ENCODE data around the gene DAB1.

The DAB1 gene

DNA sequence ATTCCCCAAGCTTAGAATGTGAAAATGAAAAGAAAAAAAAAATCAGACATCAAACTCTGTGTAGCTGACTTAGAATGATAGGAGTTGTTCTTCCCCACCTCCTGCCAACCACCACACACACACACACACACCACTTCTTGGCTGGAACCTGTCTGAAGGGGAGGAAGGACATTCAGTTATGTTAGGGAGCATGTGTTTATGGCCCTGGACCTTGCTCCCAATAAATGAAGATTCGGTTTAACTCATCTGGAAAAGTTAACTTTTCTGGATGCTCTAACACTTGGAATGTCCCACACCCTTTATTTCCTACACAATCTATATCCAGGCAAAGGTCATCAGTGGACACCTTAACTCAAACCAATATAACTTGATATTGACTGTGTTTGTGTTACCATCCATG lies 112.4 kb downstream of the DAB1 start:
- no peak for DNase-seq

DNA sequence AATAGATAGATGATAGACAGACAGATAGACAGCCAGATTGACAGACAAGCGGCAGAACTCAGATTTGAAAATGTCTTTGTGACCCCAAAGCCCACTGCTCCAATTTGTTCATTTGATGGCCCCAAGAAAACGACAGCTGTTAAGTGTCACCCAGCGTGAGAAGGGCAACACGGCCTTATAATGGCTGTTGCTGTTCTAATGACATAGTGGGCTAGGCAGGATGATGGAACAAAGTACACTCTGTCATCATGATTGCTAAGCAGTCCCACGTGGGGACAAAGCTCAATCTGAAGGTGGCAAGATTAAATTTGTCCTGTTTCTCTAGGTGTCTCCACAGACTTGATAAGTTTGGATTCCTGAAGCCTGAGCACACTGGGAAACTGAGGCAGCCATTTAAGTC lies 112.9 kb downstream of the DAB1 start:
- DNase-seq = no peak

DNA sequence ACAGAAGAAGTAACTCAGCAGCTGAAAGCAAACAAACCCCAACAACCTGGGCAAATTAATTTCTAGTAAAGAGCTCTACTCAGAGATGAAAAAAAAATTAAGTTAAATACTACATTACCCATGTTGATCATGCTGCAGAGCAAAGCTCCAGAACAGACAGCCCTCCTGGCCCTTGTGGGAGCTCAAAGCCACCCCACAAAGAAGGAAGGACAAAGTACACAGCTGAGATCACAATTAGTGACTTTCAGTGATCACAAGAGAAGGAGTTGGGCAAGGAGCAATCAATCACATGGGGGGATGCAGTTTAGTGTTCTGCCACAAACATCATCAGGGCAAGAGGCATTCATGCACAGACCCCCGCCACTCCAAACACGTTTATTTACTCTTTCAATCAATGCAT lies 114.2 kb downstream of the DAB1 start:
- no peak for DNase-seq

DNA sequence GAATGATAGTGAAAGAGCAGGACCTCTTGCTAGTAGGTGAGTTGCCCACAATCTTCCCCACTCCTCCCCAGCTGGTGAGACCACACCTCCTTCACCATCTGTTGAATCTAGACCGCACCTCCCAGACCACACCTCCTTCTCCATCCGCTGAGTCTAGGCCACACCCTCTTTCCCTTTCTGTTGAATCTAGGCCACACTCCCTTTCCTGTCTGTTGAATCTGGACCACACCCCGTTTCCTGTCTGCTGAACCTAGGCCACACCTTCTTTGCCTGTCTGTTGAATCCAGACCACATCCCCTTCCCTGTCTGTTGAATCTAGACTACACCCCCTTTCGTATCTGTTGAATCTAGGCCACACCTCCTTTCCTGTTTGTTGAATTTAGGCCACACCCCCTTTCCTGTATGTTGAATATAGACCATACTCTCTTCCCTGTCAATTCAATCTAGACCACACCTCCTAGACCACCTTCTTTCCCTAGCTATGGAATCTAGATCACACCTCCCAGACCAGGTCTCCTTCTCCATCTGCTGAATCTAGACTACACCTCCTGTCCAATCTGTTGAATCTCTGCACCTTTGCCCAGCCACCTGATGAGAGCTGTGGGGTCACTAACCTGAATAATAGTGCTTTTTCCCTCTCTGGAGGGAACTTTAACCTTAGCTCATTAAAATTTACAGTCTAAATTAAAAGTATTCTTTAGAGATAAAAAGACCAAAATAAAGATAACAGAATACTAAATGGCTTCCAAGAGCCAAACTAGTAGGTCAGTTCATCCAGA lies 116.3 kb downstream of the DAB1 start:
- DNase-seq = no peak

DNA sequence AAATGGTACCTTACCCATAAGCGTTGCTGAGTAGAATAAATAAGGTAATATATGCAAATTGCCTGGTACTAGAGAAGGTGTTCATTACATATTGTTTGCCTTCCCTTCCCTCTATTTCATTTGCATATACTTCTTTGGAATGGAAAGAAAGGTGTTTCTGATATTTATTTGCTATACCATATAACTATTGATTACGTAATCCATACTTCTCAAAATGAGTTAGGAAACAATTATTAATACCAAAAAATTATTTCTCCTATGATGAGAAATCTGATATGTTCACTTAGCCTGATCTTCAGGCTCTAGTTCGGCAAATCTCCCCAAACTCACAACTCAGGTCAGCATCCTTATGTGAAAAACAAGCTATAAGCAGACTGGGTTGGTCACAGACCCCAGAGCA lies 119.3 kb downstream of the DAB1 start:
- no peak for DNase-seq

DNA sequence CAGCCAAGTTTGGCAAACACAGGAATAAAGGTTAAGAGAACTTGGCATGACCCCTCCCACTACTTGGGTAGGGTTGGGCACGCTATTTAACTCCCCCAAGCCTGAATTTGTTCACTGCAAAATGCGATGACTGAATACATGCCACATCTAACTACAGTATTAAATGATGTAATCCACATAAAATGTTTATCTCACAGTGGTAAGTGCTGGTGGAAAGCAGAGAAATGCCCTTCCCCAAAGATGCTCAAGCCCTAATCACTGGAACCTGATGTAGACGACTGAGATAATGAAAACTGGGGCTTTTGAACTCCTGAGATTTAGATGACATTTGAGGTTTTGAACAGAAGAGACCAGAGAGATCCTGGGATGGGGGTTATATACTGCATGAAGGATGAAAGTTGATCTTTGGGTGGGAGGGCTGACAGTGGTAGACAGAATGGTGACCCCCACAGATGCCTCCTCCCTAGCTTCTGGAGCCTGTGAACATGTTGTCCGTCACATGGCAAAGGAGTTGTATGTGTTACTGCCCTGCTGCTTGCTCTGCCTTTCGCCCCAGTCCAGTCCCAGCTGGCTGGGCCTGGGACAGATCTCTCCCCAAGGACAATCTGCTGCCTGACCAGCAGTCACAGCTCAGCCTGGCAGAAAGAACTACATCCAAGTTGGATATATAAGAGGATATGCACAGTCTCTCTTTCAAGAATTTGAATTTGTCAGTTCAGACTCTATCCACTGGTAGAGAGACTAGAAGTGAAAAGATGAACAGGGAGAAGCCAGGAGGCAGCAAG lies 120.9 kb downstream of the DAB1 start:
- DNase-seq = no peak

DNA sequence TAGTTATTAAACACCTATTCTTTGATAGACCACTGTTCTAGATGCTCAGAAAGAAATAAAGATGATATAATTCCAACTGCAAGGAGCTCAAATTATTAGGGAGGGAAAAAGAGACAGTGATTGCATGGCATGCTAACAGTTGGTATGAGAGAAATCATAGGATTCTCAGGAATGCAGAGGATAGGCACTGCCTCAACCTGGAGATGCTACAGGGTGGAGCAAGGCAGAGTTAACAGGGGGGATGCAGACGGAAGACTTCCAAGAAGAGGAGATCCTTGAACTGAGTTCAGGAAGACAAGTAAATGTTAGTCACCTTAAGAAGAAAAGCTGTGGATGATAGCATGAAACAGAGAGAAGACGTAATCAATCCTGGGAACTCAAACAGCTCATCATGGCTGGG lies 123.7 kb downstream of the DAB1 start:
- DNase-seq = no peak

DNA sequence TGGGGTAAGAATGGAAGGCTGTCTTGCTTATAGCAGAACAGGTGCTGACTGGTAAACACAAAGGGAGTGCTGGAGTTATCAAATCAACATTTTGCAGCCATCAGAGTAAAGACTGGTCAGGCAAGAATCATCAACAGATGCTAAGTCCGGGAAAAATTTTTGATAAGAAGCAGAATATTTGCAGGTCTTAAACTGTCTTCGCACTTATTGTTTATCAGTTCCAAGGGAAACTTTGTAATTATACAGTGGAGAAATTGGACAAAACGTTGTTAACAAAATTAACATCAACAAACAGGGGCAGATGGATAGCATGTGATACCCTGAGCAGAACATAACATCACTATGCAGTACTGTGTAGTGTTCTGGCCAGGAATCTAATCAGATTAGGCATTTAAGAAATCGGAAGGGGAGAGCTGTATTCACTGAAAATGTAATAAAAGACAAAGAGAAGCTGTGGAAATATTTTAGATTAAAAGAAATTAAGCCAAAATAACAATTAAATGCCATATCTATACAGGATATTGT lies 127.1 kb downstream of the DAB1 start:
- no peak for DNase-seq

DNA sequence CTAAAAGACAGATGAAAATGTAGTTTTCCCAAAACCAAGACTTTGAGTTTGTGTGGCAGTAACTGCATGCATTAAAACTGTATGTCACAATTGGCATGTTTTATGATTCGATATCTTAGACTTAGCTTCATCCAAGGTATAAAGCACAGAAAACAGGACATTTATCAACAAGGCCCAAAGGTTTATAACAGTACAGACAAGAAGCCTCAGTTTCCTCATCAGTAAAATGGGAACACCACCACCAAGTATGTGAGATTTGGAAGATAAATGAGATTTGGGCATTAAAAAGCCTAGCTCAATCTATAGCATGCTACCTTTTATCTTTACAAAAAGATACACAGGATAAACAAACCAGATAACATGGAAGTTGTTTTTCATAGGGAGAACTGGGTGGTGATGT lies 128.5 kb downstream of the DAB1 start:
- no peak for DNase-seq

DNA sequence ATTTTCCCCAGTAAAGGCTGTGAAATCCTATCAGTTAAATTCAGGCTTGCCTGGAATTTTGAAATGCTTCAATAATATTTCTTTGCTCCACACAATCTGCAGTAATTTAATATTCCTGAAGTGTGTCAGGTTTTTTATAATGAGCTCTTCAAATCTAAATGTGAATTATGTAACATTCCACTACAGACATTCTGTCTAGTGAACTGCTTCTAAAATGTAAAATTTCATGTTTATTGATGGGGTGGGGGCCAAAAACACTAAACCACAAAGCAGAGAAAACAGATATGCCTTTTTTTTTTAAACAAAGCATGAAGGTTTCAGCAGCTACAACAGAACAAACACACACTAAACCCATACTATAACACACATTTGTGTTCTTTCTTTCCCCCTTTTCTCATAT lies 129.7 kb downstream of the DAB1 start:
- DNase-seq = no peak

DNA sequence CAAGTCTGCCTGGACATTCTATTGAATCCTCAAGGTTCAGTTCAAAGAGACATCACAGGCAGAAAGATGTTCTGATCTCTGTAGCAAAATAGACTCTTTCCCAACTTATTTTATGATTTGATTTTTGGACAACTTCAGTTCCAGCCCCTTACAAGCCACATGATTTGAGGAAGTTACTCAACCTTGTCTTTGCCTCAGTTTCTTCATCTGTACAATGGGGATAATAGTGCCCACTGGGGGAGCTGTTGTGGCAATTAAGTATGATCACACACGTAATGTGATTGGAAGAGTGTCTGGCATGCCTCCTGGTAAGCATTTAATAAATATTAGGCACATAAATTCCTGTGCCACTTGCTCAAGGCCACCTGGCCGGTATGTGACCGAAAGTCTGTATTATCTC lies 130.6 kb downstream of the DAB1 start:
- no peak for DNase-seq

DNA sequence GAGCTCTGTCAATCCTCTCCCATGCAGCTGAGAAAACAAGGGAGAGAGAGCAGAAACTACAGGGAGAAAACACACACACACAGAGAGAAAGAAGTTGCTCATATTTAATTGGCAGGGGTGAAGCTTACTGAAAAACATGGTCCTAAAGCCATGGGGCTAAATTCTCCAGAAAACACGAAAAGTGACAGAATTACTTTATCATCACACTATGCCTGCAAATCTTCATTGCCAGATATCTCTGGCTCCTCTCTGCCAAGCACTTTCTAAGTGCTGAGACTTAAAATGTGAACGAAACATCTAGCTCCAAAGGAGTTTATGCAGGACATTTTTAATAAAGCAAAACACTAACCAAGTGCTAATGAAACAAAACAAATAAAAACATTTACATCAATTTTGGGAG lies 134.1 kb downstream of the DAB1 start:
- DNase-seq = no peak

DNA sequence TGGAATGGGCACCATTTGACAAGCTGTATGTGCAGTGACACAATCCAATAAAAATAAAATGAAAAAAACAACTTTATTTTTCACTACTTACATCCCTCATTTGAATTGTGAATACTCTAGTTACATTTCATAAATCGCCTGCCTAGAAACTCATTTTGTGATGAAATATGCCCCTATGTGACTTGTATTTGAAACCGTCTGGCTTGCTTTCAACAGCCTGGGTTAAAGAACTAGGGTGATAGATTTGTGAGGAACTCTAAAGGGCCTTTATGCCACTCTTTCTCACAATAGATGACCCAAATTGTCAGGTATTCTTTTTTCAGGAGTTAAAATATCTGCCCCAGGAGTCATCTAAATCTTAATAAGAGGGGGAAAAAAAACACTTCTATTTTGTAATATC lies 137.9 kb downstream of the DAB1 start:
- DNase-seq = no peak

DNA sequence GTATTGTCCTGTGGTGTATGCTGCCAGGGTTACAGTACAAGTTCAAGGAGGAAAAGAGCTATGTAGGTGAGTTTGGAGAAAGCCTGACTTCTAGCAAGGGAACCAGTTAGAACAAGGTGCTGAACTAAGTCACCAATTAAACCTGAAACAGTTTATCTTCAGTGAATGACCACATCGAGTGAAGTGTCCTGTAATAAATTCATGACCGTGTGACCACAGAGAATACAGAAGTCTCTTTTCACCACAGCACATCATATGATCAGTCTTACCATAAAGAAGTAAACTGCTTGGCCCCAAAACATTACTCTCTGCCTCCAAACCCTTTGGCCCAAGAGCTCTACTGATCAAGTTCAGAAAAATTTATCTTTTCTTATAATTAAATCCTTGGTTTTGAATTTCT lies 141.4 kb downstream of the DAB1 start:
- no peak for DNase-seq

DNA sequence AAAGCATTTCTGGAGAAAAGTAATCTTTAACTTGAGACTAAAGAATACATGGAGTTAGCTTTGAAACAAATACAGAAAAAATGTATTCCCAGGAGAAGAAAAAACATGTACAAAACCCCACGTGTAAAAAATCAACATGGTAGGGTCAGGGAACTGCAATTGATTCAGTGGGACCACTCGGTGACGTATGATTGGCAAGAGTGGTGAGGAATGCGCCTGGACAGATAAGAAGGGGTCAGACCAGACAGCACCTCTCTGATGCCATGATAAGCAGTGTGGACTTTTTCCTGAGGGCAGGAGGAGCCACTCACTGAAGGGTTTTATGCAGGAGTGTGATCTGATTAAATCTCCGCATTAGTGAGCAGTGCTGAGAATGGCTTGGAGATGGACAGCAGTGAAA lies 142.5 kb downstream of the DAB1 start:
- DNase-seq = no peak

DNA sequence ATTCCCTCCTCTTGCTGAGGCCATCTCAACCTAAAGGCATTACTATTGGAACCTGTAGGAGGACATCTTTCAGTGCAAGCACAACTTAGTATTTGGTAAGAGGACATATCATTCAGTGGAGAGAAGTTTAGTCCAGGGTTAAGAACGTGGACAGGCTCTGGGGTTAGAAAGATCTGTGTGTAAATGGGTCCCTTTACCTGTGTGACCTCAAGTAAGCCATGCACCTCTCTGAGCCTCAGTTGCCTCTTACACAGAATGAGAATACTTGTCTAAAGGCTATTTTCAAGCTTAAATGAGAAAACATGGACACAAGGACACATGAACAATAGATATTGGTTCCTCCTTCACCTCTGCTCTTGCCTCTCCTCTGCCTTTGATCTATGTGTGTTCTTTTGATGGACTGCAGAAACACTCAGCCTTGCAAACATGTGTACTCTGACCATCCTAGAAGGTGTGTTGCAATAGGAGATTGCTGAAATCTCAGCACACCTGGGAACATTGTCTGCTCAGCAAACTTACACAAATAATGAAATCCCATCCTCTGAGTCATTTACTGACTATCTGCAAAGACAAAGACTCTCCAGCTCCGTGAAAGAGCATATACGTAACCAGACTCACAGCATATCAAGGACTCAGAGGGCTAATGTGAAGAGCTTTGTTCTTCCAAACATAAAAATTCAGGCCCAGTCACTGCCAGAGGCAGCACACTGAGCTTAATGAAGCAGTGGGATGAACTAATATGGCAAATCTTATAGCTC lies 143.8 kb downstream of the DAB1 start:
- DNase-seq = no peak

DNA sequence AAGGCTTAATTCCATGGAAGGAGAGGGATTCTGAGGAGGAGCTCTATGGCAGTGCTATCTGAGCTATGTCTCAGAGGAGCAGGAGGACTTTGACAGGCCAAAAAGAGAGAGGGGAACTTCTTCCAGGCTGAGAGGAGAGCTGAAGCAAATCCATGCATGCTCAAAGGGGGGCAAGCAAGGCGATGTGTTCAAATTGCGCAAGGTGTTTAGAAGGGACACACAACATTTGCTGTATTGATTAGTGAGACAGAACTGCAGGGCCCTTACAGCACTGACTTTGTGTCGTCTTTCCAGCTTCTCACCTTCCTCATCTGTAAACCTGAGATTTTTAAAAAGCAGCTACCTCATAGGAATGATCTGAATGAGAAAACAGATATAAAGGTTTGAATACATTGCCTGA lies 145.3 kb downstream of the DAB1 start:
- no peak for DNase-seq

DNA sequence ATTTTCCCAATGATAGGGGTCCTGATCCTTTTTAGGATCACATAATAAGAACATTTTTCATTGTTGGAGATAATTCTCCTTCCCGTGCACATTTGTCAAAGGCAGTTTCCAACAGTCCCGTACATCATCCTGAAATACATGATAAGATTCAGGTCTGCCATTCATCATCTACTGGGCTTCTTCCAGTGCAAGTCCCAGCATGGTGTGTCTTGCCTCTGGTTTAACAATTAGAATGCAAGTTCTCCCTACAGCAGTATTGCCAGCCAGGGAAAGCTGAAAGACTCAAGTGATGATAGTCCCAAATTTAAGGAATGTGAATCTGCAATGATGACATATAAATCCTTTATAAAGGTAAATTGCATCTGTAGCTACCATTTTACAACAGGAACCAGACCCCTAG lies 146.2 kb downstream of the DAB1 start:
- DNase-seq = no peak

DNA sequence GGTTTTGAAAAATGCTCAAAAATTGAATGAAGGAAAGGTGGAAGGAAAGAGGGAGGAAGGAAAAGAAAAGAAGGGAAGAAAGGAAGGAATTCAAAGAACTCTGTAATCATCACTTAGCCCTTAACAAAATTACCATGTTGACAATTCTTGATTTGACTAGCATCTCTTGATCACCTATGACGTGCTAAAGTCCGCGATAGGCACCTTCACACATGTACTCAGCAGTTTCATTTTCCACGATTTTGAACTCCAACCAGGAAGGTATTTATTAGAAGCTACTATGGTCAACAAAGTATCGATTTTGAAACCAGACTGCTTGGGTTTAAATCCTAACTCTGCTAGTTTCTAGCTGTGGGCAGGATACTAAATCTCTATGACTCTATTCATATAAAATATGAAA lies 146.9 kb downstream of the DAB1 start:
- DNase-seq = no peak

DNA sequence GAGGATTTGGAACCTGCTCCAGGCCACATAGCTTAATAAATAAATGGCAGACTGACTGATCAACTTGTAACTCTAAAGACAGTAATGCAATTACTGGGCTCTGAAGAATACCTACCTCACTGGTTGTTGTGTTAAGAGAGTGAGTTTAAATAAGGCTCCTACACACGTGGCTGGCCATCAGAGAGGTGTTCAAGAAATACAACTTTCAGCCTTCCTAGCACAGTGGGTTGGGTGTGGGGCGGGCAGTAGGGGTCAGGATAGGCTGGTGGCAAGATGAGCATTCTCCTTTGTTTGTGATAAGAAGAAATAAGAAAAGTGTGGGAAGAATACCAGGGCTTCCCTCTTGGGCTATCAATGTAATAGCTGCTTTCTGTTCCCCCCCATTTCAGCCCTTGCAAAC lies 151.3 kb downstream of the DAB1 start:
- no peak for DNase-seq

DNA sequence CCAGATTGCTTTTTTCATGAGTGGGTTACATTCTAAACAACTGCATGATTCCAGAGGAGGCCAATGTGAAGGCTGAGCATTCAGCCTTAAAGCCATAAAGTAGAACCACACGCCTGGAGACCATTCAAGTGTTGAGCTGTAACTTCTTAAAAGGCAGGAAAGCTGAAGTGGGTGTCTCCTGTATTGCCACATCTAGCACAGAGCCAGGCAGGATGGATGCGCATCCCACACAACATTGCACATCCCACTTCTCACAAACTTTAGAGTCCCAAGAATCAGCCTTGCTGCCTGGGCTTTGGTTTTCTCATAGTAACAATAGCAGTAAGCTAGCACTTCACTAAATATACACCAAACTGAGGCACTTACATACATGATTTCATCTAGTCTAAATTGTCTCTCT lies 151.7 kb downstream of the DAB1 start:
- no peak for DNase-seq

DNA sequence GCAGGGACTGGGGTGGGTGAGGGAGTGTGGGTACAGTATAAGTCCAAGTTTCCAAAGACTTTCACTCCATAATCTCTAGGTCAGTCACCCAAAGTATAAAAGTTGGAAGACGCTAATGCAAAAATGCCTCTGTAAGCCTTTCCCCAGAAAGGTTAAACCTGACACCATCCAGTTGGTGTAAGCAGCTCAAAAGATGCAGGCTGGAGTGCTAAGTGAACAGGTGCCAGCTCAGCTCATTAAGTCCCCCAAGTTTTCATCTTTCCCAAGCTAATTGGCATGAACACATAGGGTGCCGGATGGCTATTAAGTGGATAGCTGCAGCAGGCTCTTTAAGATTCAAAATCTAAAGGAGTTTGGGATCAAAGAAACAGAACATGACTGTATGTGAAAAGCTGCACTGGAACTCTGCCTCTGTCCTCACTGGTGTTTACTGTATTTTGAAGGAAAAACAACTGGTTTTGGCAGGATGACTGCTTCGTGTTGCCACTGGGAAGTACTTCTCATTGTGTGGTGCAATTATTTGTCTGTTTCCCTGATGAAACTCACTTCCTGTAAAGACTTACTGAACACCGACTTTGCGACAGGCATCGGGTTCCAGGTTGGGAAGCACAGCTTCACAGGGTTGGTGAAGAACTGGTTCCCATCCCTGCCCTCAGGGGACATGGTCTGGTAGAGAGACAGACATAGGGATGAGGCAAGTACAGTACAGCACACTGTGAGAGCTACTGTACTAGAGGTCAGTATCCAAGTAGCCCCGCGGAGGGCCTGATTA lies 152.7 kb downstream of the DAB1 start:
- no peak for DNase-seq

Measured in NCI-H69 (cell line).